GM19193 (cell line): ENCODE measurements around the gene COL5A1.

Source experiments
- POLR2A ChIP-seq: IDR thresholded peaks from 4 replicates; pipeline ENCODE4 v1.6.1; 2011; ENCODE audit not compliant: insufficient read depth, insufficient read length; ENCODE audit errors: extremely low read depth

Gene COL5A1

GRCh38 chr9:134834217-134834956, 192.8 kb downstream of the COL5A1 start:
- TF ChIP-seq POLR2A = no peak

GRCh38 chr9:134834957-134835419, 193.4 kb downstream of the COL5A1 start:
- no peak for TF ChIP-seq POLR2A

GRCh38 chr9:134835448-134835847, 193.8 kb downstream of the COL5A1 start:
- TF ChIP-seq POLR2A = no peak

- no peak for TF ChIP-seq POLR2A
Measured at GRCh38 chr9:134835987-134836386, 194.4 kb downstream of the COL5A1 start.

- TF ChIP-seq POLR2A = no peak
Measured at GRCh38 chr9:134836406-134836970, 194.9 kb downstream of the COL5A1 start.

- TF ChIP-seq POLR2A = no peak
Measured at GRCh38 chr9:134837529-134837928, 195.9 kb downstream of the COL5A1 start.

- TF ChIP-seq POLR2A = no peak
Measured at GRCh38 chr9:134838651-134839454, 197.2 kb downstream of the COL5A1 start.

GRCh38 chr9:134839455-134840125, 198.0 kb downstream of the COL5A1 start:
- TF ChIP-seq POLR2A = no peak

GRCh38 chr9:134840511-134840910, 198.9 kb downstream of the COL5A1 start:
- TF ChIP-seq POLR2A = no peak

GRCh38 chr9:134841180-134841904, 199.7 kb downstream of the COL5A1 start:
- no peak for TF ChIP-seq POLR2A

- no peak for TF ChIP-seq POLR2A
Measured at GRCh38 chr9:134842321-134842720, 200.7 kb downstream of the COL5A1 start.

GRCh38 chr9:134843740-134844139, 202.1 kb downstream of the COL5A1 start:
- no peak for TF ChIP-seq POLR2A

GRCh38 chr9:134844821-134845220, 203.2 kb downstream of the COL5A1 start:
- no peak for TF ChIP-seq POLR2A

- TF ChIP-seq POLR2A = no peak
Measured at GRCh38 chr9:134846187-134846586, 204.6 kb downstream of the COL5A1 start.
